Measurements from ENCODE around the gene SLAMF1.

- TF ChIP-seq CTCF (IDR thresholded peaks at IDR 0.05; ENCODE audit: insufficient read depth, low read depth, low read length) (no peak), EZH2 (IDR thresholded peaks at IDR 0.05; ENCODE audit: insufficient read depth, low read length) (no peak)
Observed at GRCh38 chr1:160560045-160560705, 86.7 kb downstream of the SLAMF1 start.
